ENCODE measurements around the gene APLNR.

DNA sequence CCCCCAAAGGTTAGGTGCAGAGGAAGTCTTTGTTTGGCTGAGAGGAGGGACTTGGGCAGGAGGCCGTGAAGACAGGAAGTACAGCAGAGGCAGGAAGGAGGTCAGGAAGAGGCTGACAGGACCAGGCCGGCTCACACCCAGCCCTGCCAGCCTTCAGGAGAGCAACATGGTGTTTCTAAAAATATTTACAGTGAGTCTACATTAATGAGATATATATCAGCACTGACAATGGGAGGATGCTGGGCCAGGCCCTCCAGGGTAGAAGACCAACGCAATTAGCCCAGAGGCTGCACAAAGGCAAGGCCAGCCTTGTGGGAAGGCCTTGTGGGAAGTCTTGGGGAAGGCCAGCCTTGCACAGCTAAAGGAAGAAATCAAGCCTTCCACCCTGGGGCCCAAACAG is 7.9 kb upstream of the APLNR start:
- TF ChIP-seq POLR2A (IDR thresholded peaks at IDR 0.05) (no peak), POLR2AphosphoS5 (IDR thresholded peaks at IDR 0.05) (no peak)
- TF ChIP-seq, protein P1, sequence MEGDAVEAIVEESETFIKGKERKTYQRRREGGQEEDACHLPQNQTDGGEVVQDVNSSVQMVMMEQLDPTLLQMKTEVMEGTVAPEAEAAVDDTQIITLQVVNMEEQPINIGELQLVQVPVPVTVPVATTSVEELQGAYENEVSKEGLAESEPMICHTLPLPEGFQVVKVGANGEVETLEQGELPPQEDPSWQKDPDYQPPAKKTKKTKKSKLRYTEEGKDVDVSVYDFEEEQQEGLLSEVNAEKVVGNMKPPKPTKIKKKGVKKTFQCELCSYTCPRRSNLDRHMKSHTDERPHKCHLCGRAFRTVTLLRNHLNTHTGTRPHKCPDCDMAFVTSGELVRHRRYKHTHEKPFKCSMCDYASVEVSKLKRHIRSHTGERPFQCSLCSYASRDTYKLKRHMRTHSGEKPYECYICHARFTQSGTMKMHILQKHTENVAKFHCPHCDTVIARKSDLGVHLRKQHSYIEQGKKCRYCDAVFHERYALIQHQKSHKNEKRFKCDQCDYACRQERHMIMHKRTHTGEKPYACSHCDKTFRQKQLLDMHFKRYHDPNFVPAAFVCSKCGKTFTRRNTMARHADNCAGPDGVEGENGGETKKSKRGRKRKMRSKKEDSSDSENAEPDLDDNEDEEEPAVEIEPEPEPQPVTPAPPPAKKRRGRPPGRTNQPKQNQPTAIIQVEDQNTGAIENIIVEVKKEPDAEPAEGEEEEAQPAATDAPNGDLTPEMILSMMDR (IDR thresholded peaks at IDR 0.05): no peak

Measured in breast epithelium (tissue), 3 donors.